Measurements from ENCODE around the gene CLCN2. TPM values are rescaled to one million over a fixed set of nuclear protein-coding genes. Genes with fewer than 3 reads are reported as not detected.
A peak's percentile ranks its signal among the peaks of the same experiment; 100 is the strongest.

The CLCN2 gene
- total and polyA plus RNA-seq, 2 of the 8 experiments (the other 6 are each of a cell fraction or from before 2014, with no cell fraction given), result 13.7 to 16.1 TPM

DNA sequence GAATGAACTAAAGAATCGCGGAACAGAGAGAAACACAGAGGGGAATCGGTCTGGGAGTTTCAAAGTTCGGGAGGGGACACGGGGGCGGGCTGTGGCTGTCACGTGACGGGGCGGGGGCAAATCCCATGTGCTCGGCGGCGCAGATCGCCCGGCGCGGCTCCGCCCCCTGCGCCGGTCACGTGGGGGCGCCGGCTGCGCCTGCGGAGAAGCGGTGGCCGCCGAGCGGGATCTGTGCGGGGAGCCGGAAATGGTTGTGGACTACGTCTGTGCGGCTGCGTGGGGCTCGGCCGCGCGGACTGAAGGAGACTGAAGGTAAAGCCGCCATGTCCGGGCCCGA, 47.1 kb downstream of the CLCN2 start, which contains the start of gene EIF4G1:
EIF4G1 (plus strand) TSS at position 244 of the 337 bp plus-strand sequence. CDS start 1,191 bp downstream, outside the sequence.
- H3K27ac ChIP-seq (ENCODE audit: low read depth, low read length), result peak within 1 kb of the TSS; percentile 82
- POLR2A ChIA-PET (ENCODE audit: partially characterized antibody), result interaction anchor here (5.0 to 12.3 kb wide), 2 partner anchors 13 to 23 kb away, joined by 30 to 148 read pairs; partner anchors contain the start of gene FAM131A
- no peak for FAIRE-seq
- TF ChIP-seq YY1 (IDR thresholded peaks at IDR 0.05; ENCODE audit: low read depth, low read length) (peak; percentile 78; the same call in 1 of the 2 replicates), TBP (IDR thresholded peaks at IDR 0.05; ENCODE audit: low read depth, low read length) (peak; percentile 81), SP4 (IDR thresholded peaks at IDR 0.05; ENCODE audit: low read length) (peak; percentile 65; the same call in 1 of the 2 replicates), KDM5A (IDR thresholded peaks at IDR 0.05; ENCODE audit: low read length) (no peak), EGR1 (IDR thresholded peaks at IDR 0.05; ENCODE audit: borderline replicate concordance, low read depth, low read length) (peak; percentile 56; the same call in 1 of the 2 replicates), BACH1 (IDR thresholded peaks at IDR 0.05; ENCODE audit: low read length) (no peak), POLR2A (IDR thresholded peaks at IDR 0.05; ENCODE audit: control extremely low read depth in 1 of 2, low read depth in 2 of 2, low read length in 2 of 2) (peak; percentile 83 to 86; a peak in 2 of 3 replicates)
- TF ChIP-seq, protein P1, sequence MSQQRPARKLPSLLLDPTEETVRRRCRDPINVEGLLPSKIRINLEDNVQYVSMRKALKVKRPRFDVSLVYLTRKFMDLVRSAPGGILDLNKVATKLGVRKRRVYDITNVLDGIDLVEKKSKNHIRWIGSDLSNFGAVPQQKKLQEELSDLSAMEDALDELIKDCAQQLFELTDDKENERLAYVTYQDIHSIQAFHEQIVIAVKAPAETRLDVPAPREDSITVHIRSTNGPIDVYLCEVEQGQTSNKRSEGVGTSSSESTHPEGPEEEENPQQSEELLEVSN (IDR thresholded peaks at IDR 0.05), result peak; percentile 66
- TF ChIP-seq, protein P2, sequence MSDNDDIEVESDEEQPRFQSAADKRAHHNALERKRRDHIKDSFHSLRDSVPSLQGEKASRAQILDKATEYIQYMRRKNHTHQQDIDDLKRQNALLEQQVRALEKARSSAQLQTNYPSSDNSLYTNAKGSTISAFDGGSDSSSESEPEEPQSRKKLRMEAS (IDR thresholded peaks at IDR 0.05), result peak; percentile 90
- TF ChIP-seq, protein P3, sequence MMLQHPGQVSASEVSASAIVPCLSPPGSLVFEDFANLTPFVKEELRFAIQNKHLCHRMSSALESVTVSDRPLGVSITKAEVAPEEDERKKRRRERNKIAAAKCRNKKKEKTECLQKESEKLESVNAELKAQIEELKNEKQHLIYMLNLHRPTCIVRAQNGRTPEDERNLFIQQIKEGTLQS (IDR thresholded peaks at IDR 0.05; ENCODE audit: insufficient read depth, low read depth, low read length), result peak; percentile 96
- TF ChIP-seq, protein P4, sequence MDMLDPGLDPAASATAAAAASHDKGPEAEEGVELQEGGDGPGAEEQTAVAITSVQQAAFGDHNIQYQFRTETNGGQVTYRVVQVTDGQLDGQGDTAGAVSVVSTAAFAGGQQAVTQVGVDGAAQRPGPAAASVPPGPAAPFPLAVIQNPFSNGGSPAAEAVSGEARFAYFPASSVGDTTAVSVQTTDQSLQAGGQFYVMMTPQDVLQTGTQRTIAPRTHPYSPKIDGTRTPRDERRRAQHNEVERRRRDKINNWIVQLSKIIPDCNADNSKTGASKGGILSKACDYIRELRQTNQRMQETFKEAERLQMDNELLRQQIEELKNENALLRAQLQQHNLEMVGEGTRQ (IDR thresholded peaks at IDR 0.05; ENCODE audit: low read length), result peak; percentile 98

More for the DNA sequence above, 47.1 kb downstream of the CLCN2 start, which contains the start of gene EIF4G1:
- H4K91ac ChIP-seq (replicated peaks; ENCODE audit: insufficient read length, low read length), result no peak within 1 kb of the TSS
- no peaks in the 10 kb centered on the region for H3K27me3 ChIP-seq (replicated peaks in 1 of 4; ENCODE audit: control insufficient read depth in 3 of 4, extremely low read depth in 1 of 4, insufficient read depth in 3 of 4, low read length in 3 of 4)
- no peak within 1 kb of the TSS for H2BK12ac ChIP-seq (ENCODE audit: low read depth, low read length)
- H2AFZ ChIP-seq (ENCODE audit: low read length), result no peak within 1 kb of the TSS
- peak within 1 kb of the TSS; percentile 19; the same call in 1 of the 2 replicates for H3K18ac ChIP-seq (ENCODE audit: extremely low read depth, low read length)
- H2BK15ac ChIP-seq (ENCODE audit: low read length), result no peak within 1 kb of the TSS
- CTCF ChIA-PET (ENCODE audit: partially characterized antibody), result no interaction called here
- H3K4ac ChIP-seq (replicated peaks; ENCODE audit: insufficient read length, low read depth, low read length), result peak within 1 kb of the TSS; percentile 85
- H2BK5ac ChIP-seq (ENCODE audit: low read depth, low read length), result peak within 1 kb of the TSS; percentile 66; the same call in 1 of the 2 replicates
- no peak within 1 kb of the TSS for H3K23ac ChIP-seq (ENCODE audit: insufficient read length)
- no peaks in the 10 kb centered on the region for H3K9me3 ChIP-seq (ENCODE audit: insufficient read depth in 2 of 2, low read depth in 1 of 2, low read length in 1 of 2)
- H3K14ac ChIP-seq (ENCODE audit: insufficient read length), result no peak within 1 kb of the TSS
- peak; percentile 77 to 92 for DNase-seq (ENCODE audit: low read depth in 1 of 2, low spot score in 2 of 2)
- H4K20me1 ChIP-seq (replicated peaks in 1 of 2; ENCODE audit: control insufficient read depth in 1 of 2, insufficient read depth in 2 of 2, low read length in 2 of 2), result peaks cover 26 to 28% of the 10 kb centered on the region in 2 experiments
- H3K36me3 ChIP-seq (ENCODE audit: control insufficient read depth in 2 of 4, insufficient read depth in 4 of 4, low read length in 3 of 4), result peaks cover 7 to 26% (median 16%) of the 10 kb centered on the region in 4 experiments; a peak in 7 of 8 replicates
- H3K4me1 ChIP-seq (replicated peaks in 1 of 4; ENCODE audit: control insufficient read depth in 3 of 4, insufficient read depth in 4 of 4, low read length in 3 of 4), result peaks cover 3 to 9% (median 6%) of the 10 kb centered on the region in 4 experiments
- peak within 1 kb of the TSS; percentile 80 for H4K5ac ChIP-seq (ENCODE audit: insufficient read length, low read depth, low read length)
- WGBS, 2 experiments (ENCODE audit: extremely low coverage in 1 of 2, insufficient coverage in 1 of 2, insufficient read length in 1 of 2, insufficient replicate concordance in 2 of 2, low coverage in 1 of 2, low lambda C conversion rate in 2 of 2, missing lambda C conversion rate in 1 of 2), result 2% methylated on average over 6 of the region's 40 CpGs; no CpG with 5 or more reads in 1 of the 2 experiments
- H3K4me3 ChIP-seq (ENCODE audit: extremely low read depth in 1 of 4, insufficient read depth in 2 of 4, low read depth in 3 of 4, low read length in 4 of 4), result peak within 1 kb of the TSS; percentile 44 to 96 (median 77)
- H2BK20ac ChIP-seq (ENCODE audit: low read length), result no peak within 1 kb of the TSS
- peaks cover 8% of the 10 kb centered on the region for H3K79me1 ChIP-seq (ENCODE audit: low read depth, low read length)
- no peaks in the 10 kb centered on the region; the same call in 1 of the 2 replicates for H3K23me2 ChIP-seq (ENCODE audit: low read depth, low read length)
- peak within 1 kb of the TSS; percentile 96; the same call in 1 of the 2 replicates for H4K8ac ChIP-seq (ENCODE audit: extremely low read depth, insufficient read depth, low read length)
- 0 out of 2 replicates have a peak within 1 kb of the TSS, but pooled peaks have one; percentile 65 for H2AK5ac ChIP-seq (ENCODE audit: low read depth, low read length)
- H3K56ac ChIP-seq (replicated peaks; ENCODE audit: insufficient read length, low read depth, low read length), result peak within 1 kb of the TSS; percentile 69
- H3K9ac ChIP-seq (replicated peaks in 1 of 4; ENCODE audit: extremely low read depth in 1 of 4, low read depth in 3 of 4, low read length in 3 of 4), result peak within 1 kb of the TSS; percentile 70 to 99 (median 88)
- peak within 1 kb of the TSS; percentile 85 to 97 for H3K4me2 ChIP-seq (ENCODE audit: insufficient read depth in 1 of 2, low read depth in 2 of 2, low read length in 2 of 2)
- H3K79me2 ChIP-seq (ENCODE audit: control insufficient read depth in 1 of 2, insufficient read depth in 2 of 2, low read length in 2 of 2), result peaks cover 36 to 47% of the 10 kb centered on the region in 2 experiments
- H2BK120ac ChIP-seq (replicated peaks; ENCODE audit: low read depth, low read length), result no peak within 1 kb of the TSS
